Endothelial cell (in vitro differentiated cells): ENCODE results near the gene PHLPP2. TPM values are rescaled to one million over a fixed set of nuclear protein-coding genes. Genes with fewer than 3 reads are reported as not detected.

Source experiments
- DNase-seq: peaks from one replicate; pipeline ENCODE4 v3.0.0; 2021; ENCODE audit warnings: low spot score
- H3K27ac Mint-ChIP-seq: one replicate; pipeline ENCODE4 v1.8.0; 2021; ENCODE audit warnings: mixed read lengths, inconsistent platforms; ENCODE audit not compliant: unreplicated experiment
- H3K27me3 Mint-ChIP-seq: one replicate; pipeline ENCODE4 v1.8.0; 2021; ENCODE audit warnings: mild to moderate bottlenecking, moderate library complexity, mixed read lengths, inconsistent platforms; ENCODE audit not compliant: unreplicated experiment
- H3K36me3 Mint-ChIP-seq: one replicate; pipeline ENCODE4 v1.8.0; 2021; ENCODE audit warnings: mild to moderate bottlenecking, low read depth, mixed read lengths, inconsistent platforms; ENCODE audit not compliant: unreplicated experiment
- H3K4me1 Mint-ChIP-seq: one replicate; pipeline ENCODE4 v1.8.0; 2021; ENCODE audit warnings: mild to moderate bottlenecking, mixed read lengths, inconsistent platforms; ENCODE audit not compliant: unreplicated experiment
- H3K4me3 Mint-ChIP-seq: one replicate; pipeline ENCODE4 v1.8.0; 2021; ENCODE audit warnings: mild to moderate bottlenecking, mixed read lengths, inconsistent platforms; ENCODE audit not compliant: unreplicated experiment
- H3K9me3 Mint-ChIP-seq: one replicate; pipeline ENCODE4 v1.8.0; 2021; ENCODE audit warnings: mixed read lengths, inconsistent platforms; ENCODE audit not compliant: unreplicated experiment
- total RNA-seq: library from RNA; stranded (reverse); fragmentation: NEBNext Ultra II Directional; extraction: Animal tissue kit (Norgen Biotek cat#: 25700); gene quantifications from one replicate; pipeline ENCODE4 v1.2.1, GENCODE V29; 2021; ENCODE audit not compliant: unreplicated experiment
- TF ChIP-seq, protein P1 (sequence below): fragments of 200-600 bp; sonication (generic); IDR thresholded peaks from one replicate; pipeline ENCODE4 v1.5.0; 2021; ENCODE audit warnings: antibody characterized with exemption; ENCODE audit not compliant: unreplicated experiment

Gene PHLPP2
- total RNA-seq, 1 donor from 2014 or later: 7.3 TPM

DNA sequence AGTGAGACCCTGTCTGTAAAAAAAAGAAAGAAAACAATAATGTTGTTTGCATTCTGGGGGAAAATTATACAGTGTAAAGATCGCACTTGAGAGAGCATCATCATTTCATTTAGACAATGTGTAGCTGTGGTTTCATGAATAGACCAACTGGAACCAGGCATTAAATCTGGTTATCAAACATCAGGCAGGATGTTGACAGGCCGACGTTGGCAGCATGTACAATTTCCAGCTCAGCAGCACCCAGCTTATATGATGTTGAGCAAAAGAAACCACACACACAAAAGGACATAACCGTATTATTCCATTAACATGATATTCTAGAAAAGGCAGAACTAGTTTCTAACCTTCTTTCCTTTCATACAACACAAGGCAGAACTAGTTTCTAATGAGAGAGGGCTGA, 92.7 kb downstream of the PHLPP2 start:
- DNase-seq: no peak
- no peak overlapping the region for H3K4me3 Mint-ChIP-seq
- H3K36me3 Mint-ChIP-seq: no peaks in the 10 kb centered on the region
- peaks cover 21% of the 10 kb centered on the region for H3K4me1 Mint-ChIP-seq
- no peaks in the 10 kb centered on the region for H3K27me3 Mint-ChIP-seq
- no peak overlapping the region for H3K27ac Mint-ChIP-seq
- no peaks in the 10 kb centered on the region for H3K9me3 Mint-ChIP-seq
- TF ChIP-seq, protein P1, sequence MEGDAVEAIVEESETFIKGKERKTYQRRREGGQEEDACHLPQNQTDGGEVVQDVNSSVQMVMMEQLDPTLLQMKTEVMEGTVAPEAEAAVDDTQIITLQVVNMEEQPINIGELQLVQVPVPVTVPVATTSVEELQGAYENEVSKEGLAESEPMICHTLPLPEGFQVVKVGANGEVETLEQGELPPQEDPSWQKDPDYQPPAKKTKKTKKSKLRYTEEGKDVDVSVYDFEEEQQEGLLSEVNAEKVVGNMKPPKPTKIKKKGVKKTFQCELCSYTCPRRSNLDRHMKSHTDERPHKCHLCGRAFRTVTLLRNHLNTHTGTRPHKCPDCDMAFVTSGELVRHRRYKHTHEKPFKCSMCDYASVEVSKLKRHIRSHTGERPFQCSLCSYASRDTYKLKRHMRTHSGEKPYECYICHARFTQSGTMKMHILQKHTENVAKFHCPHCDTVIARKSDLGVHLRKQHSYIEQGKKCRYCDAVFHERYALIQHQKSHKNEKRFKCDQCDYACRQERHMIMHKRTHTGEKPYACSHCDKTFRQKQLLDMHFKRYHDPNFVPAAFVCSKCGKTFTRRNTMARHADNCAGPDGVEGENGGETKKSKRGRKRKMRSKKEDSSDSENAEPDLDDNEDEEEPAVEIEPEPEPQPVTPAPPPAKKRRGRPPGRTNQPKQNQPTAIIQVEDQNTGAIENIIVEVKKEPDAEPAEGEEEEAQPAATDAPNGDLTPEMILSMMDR: no peak

DNA sequence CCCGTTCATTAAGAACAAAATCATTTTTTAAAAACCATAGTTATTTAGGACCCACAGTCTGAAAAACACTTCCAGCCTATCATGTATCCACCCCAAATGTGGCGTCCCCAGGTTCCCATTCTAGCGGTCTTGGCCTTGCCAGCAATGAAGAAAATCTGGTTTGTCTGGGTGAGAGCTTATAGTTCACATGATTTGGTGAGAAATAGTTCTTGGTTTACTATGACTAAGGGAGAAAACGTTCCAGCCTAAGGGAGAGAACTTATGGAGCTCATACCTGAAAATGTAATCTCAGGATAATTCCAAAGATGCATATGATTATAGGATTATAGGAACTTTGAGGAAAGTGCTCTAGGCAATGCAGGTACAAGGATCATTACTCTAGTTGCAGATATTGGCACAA, 93.7 kb downstream of the PHLPP2 start:
- H3K27me3 Mint-ChIP-seq: peaks cover 2% of the 10 kb centered on the region
- TF ChIP-seq, protein P1: no peak
- no peaks in the 10 kb centered on the region for H3K36me3 Mint-ChIP-seq
- H3K4me1 Mint-ChIP-seq: peaks cover 21% of the 10 kb centered on the region
- no peak overlapping the region for H3K4me3 Mint-ChIP-seq
- no peak for DNase-seq
- H3K27ac Mint-ChIP-seq: no peak overlapping the region
- no peaks in the 10 kb centered on the region for H3K9me3 Mint-ChIP-seq

DNA sequence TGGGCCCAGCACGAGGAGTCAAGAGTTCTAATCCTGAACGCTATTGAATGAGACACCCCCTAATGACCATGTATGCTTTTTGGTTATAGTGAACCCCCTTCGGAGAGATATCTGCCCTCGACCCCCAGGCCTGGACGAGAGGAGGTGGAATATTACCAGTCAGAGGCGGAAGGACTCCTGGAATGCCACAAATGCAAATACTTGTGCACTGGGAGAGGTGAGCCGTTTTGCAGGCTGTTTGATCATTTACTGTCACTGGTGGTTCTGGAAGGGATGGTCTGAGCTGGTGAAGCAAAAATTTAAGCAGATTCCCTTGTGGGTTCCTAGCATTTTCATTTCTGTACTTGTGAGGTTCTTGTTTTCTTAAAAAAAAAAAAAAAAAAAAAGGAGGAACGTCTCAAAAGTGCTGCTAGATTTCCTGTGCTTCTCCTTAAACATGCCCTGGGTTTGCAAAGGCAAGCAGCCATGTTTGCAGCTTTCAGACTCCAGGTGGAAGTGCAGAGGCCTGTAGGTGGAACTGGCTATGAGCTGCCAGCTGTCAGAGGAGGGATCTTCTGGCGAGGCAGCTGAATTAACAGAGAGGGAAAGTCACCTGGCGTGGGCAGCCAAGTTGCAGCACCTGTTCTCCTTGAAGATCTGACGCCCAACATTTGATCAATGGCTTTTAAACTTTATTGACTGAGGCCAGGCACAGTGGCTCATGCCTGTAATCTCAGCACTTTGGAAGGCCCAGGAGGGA, 95.1 kb downstream of the PHLPP2 start:
- H3K9me3 Mint-ChIP-seq: no peaks in the 10 kb centered on the region
- TF ChIP-seq, protein P1: no peak
- peaks cover 2% of the 10 kb centered on the region for H3K27me3 Mint-ChIP-seq
- no peak for DNase-seq
- peaks cover 21% of the 10 kb centered on the region for H3K4me1 Mint-ChIP-seq
- peak overlapping the region; percentile 57 for H3K4me3 Mint-ChIP-seq
- H3K27ac Mint-ChIP-seq: peak overlapping the region; percentile 65
- no peaks in the 10 kb centered on the region for H3K36me3 Mint-ChIP-seq

DNA sequence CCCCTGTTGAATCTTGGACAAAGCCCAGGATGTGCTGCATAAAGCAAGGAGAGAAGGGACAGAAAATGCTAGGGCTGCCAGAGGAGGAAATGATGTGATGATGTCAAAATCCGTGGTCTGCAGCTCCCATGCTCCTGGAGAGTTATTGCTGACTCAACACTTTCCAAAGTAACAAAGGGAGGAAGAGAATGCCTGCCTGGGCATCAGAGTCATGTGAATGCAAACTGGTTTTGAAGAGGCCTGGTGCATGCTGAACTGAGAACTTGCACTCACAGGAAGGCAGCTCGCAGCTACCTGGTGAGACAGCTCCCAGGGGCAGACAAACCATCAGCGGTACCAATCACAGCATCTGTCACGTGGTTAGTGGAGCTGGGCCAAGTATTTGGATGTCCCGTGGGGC, 95.7 kb downstream of the PHLPP2 start:
- TF ChIP-seq, protein P1: no peak
- H3K4me1 Mint-ChIP-seq: peaks cover 21% of the 10 kb centered on the region
- DNase-seq: peak; percentile 28
- H3K27ac Mint-ChIP-seq: peak overlapping the region; percentile 65
- H3K9me3 Mint-ChIP-seq: no peaks in the 10 kb centered on the region
- peaks cover 2% of the 10 kb centered on the region for H3K27me3 Mint-ChIP-seq
- no peaks in the 10 kb centered on the region for H3K36me3 Mint-ChIP-seq
- H3K4me3 Mint-ChIP-seq: no peak overlapping the region

DNA sequence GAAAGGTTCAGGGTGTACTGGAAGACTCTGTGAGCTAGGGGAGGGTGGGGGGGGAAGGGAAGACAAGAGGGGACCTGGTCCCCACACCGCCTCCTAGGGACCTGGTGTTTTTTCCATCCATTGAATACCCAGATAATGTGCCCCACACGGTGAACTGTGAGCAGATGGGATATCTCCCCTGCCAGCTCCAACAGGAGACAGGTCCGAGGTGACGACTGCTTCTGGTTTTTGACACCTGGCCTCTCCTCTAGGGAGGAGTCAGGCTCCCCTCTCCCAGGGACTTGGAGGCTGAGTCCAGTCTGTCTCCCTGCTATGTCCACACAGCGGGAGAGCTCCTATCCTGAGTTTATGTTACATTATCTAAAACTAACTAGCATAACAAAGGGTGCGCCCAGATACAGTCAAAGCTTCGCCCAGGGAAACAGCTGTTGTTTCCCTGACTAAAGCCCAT, 96.7 kb downstream of the PHLPP2 start:
- Mint-ChIP-seq H3K27ac (no peak overlapping the region), H3K9me3 (no peaks in the 10 kb centered on the region), H3K4me1 (peaks cover 21% of the 10 kb centered on the region), H3K36me3 (no peaks in the 10 kb centered on the region), H3K4me3 (no peak overlapping the region), H3K27me3 (peaks cover 2% of the 10 kb centered on the region)
- TF ChIP-seq, protein P1: no peak
- no peak for DNase-seq
